H1 (cell line): ENCODE results near the gene RAD9B. TPM values are rescaled to one million over a fixed set of nuclear protein-coding genes. Genes with fewer than 3 reads are reported as not detected.

Experiments used
- ASH2L ChIP-seq: fragments of 200-600, 300-600 bp; sonication (generic); IDR thresholded peaks from one replicate; pipeline ENCODE4 v1.7.1; 2017; ENCODE audit warnings: low read length
- ATF3 ChIP-seq: IDR thresholded peaks from 2 replicates; pipeline ENCODE4 v1.6.1; 2011; ENCODE audit warnings: low read depth, mild to moderate bottlenecking, low read length; ENCODE audit not compliant: insufficient read depth
- BCL11A ChIP-seq, 2 experiments: IDR thresholded peaks; one replicate each; pipeline ENCODE4 v1.6.1; 2011; ENCODE audit warnings: low read depth in 2 of 2, low read length in 2 of 2, mild to moderate bottlenecking in 2 of 2
- CREB1 ChIP-seq: IDR thresholded peaks from 2 replicates; pipeline ENCODE4 v1.6.1; 2012; ENCODE audit warnings: inconsistent platforms
- CTBP2 ChIP-seq: IDR thresholded peaks from 2 replicates; pipeline ENCODE4 v1.7.0; 2011; ENCODE audit warnings: borderline replicate concordance, mild to moderate bottlenecking, moderate library complexity, mixed read lengths, low read length; ENCODE audit not compliant: insufficient read depth, insufficient read length
- EGR1 ChIP-seq: IDR thresholded peaks from 2 replicates; pipeline ENCODE4 v1.6.1; 2011; ENCODE audit warnings: low read depth, low read length, borderline replicate concordance
- EZH2 ChIP-seq: fragments of 200-600 bp; sonication (generic); IDR thresholded peaks from 2 replicates; pipeline ENCODE4 v1.7.1; 2012; ENCODE audit warnings: low read depth, mild to moderate bottlenecking, moderate library complexity, low read length, inconsistent platforms; ENCODE audit not compliant: severe bottlenecking
- GTF2F1 ChIP-seq: IDR thresholded peaks from 2 replicates; pipeline ENCODE4 v1.6.1; 2012; ENCODE audit warnings: low read depth, low read length, improper control_type of control experiment, borderline replicate concordance
- KDM1A ChIP-seq: fragments of 200-600, 300-600 bp; sonication (generic); IDR thresholded peaks from 2 replicates; pipeline ENCODE4 v1.7.1; 2016; ENCODE audit warnings: mild to moderate bottlenecking, low read length, borderline replicate concordance
- KDM5A ChIP-seq: fragments of 200-600 bp; IDR thresholded peaks from 2 replicates; pipeline ENCODE4 v1.7.1; 2012; ENCODE audit warnings: mild to moderate bottlenecking, low read length, inconsistent platforms, mixed read lengths
- NRF1 ChIP-seq: IDR thresholded peaks from 2 replicates; pipeline ENCODE4 v1.6.1; 2011; ENCODE audit warnings: mild to moderate bottlenecking, low read depth, low read length, improper control_type of control experiment
- POLR2AphosphoS5 ChIP-seq: IDR thresholded peaks from 2 replicates; pipeline ENCODE4 v1.6.1; 2011; ENCODE audit warnings: low read depth, low read length
- RAD21 ChIP-seq, 2 experiments: IDR thresholded peaks in 1 of 2; conservative IDR thresholded peaks in 1 of 2; 2 replicates each; pipeline ENCODE4 v1.6.1; 2011; ENCODE audit warnings: low read depth in 2 of 2, low read length in 2 of 2, improper control_type of control experiment in 1 of 2, inconsistent platforms in 1 of 2, mild to moderate bottlenecking in 1 of 2, moderate library complexity in 1 of 2
- SIN3A ChIP-seq, 2 experiments: IDR thresholded peaks in 1 of 2; conservative IDR thresholded peaks in 1 of 2; 2 replicates each; pipeline ENCODE4 v1.6.1; 2011 to 2012; ENCODE audit warnings: low read length in 2 of 2, improper control_type of control experiment in 1 of 2, low read depth in 1 of 2, mild to moderate bottlenecking in 1 of 2
- SIRT6 ChIP-seq: IDR thresholded peaks from one replicate; pipeline ENCODE4 v1.7.1; 2012; ENCODE audit warnings: low read length, inconsistent platforms
- SIX5 ChIP-seq: IDR thresholded peaks from 2 replicates; pipeline ENCODE4 v1.6.1; 2011; ENCODE audit warnings: mild to moderate bottlenecking, low read depth, low read length
- SP1 ChIP-seq: IDR thresholded peaks from 2 replicates; pipeline ENCODE4 v1.6.1; 2011; ENCODE audit warnings: low read depth, low read length
- SP2 ChIP-seq: IDR thresholded peaks from 2 replicates; pipeline ENCODE4 v1.6.1; 2012; ENCODE audit warnings: mild to moderate bottlenecking, low read length, inconsistent platforms
- SUZ12 ChIP-seq: fragments of 200-600 bp; sonication (generic); IDR thresholded peaks from 2 replicates; pipeline ENCODE4 v1.6.1; 2012; ENCODE audit warnings: mild to moderate bottlenecking, inconsistent platforms, low read length, moderate library complexity, mixed read lengths
- TAF7 ChIP-seq: optimal IDR thresholded peaks from 2 replicates; pipeline ENCODE3; 2011; ENCODE audit warnings: low read depth, mild to moderate bottlenecking, inconsistent platforms, low read length, moderate library complexity, borderline replicate concordance
- TBP ChIP-seq: IDR thresholded peaks from 2 replicates; pipeline ENCODE4 v1.6.1; 2011; ENCODE audit warnings: low read depth, low read length, improper control_type of control experiment
- ZNF274 ChIP-seq: IDR thresholded peaks from 2 replicates; pipeline ENCODE4 v1.7.0; 2012; ENCODE audit warnings: low read length, borderline replicate concordance; ENCODE audit errors: extremely low read depth
- polyA plus RNA-seq, 7 experiments: library from polyadenylated mRNA; depleted of rRNA in 3 of 7; stranded (reverse) in 5 of 7; unstranded in 2 of 7; fragments of >200 nt in 5 of 7; fragments of 200-250 nt in 2 of 7; gene quantifications; 1 replicate in 5 of 7; 2 replicates in 1 of 7; 4 replicates in 1 of 7; pipeline versions ENCODE4 v1.2.1 to v1.2.3, GENCODE V29; 2011 to 2013; ENCODE audit warnings: missing spikeins in 2 of 7, mixed read lengths in 2 of 7
- total RNA-seq: library from RNA; stranded (reverse); fragmentation: NEBNext Ultra II Directional; extraction: Animal tissue kit (Norgen Biotek cat#: 25700); gene quantifications from 2 replicates; pipeline ENCODE4 v1.2.1, GENCODE V29; 2021

Gene RAD9B
- total and polyA plus RNA-seq, 2 of the 8 experiments (the other 6 are each of a cell fraction or from before 2014, with no cell fraction given) = 0.06 TPM; not detected in 1

- TF ChIP-seq KDM1A = peak; percentile 66; the same call in 1 of the 2 replicates
- no peak for TF ChIP-seq SUZ12
- TF ChIP-seq SP1 = 0 out of 2 replicates have a peak, but pooled peaks have one; percentile 32
- no peak for TF ChIP-seq POLR2AphosphoS5
- TF ChIP-seq BCL11A (IDR thresholded peaks at IDR 0.05; ENCODE audit: low read depth in 2 of 2, low read length in 2 of 2) = no peak
- no peak for TF ChIP-seq NRF1
- no peak for TF ChIP-seq SIX5
- TF ChIP-seq RAD21 (IDR thresholded peaks at IDR 0.05 in 1 of 2, conservative IDR thresholded peaks at IDR 0.05 in 1 of 2; ENCODE audit: low read depth in 2 of 2, low read length in 2 of 2) = no peak
- TF ChIP-seq SIN3A (conservative IDR thresholded peaks at IDR 0.05 in 1 of 2, IDR thresholded peaks at IDR 0.05 in 1 of 2; ENCODE audit: low read depth in 1 of 2, low read length in 2 of 2) = peak in 1 of 2 experiments; percentile 86; a peak in 1 of 4 replicates
- TF ChIP-seq TBP = peak; percentile 34; the same call in 1 of the 2 replicates
- no peak for TF ChIP-seq TAF7
- no peak for TF ChIP-seq SIRT6
- 0 out of 2 replicates have a peak, but pooled peaks have one; percentile 49 for TF ChIP-seq KDM5A
- TF ChIP-seq ASH2L = peak; percentile 44
- no peak for TF ChIP-seq EZH2
- TF ChIP-seq CREB1 = peak; percentile 66; the same call in 1 of the 2 replicates
- TF ChIP-seq ATF3 = no peak
- TF ChIP-seq CTBP2 = no peak
- no peak for TF ChIP-seq SP2
- no peak for TF ChIP-seq ZNF274
- peak; percentile 76 for TF ChIP-seq EGR1
- TF ChIP-seq GTF2F1 = peak; percentile 95
Observed at GRCh38 chr12:110501752-110502738, at the start of gene RAD9B, which contains the start of gene VPS29 (continued).
